Activated T-helper 1 cell treated with anti-CD3 and anti-CD28 coated beads, Interleukin-2, amount 50 U/mL, for 16 hours (primary cell): Measurements from ENCODE around the gene PSMB2.

Source experiments
- DNase-seq, 2 donors: peaks; one replicate each; pipeline ENCODE4 v3.0.0-alpha.2; 2020; ENCODE audit warnings: low read depth in 1 of 2, low spot score in 1 of 2

PSMB2 gene

DNA sequence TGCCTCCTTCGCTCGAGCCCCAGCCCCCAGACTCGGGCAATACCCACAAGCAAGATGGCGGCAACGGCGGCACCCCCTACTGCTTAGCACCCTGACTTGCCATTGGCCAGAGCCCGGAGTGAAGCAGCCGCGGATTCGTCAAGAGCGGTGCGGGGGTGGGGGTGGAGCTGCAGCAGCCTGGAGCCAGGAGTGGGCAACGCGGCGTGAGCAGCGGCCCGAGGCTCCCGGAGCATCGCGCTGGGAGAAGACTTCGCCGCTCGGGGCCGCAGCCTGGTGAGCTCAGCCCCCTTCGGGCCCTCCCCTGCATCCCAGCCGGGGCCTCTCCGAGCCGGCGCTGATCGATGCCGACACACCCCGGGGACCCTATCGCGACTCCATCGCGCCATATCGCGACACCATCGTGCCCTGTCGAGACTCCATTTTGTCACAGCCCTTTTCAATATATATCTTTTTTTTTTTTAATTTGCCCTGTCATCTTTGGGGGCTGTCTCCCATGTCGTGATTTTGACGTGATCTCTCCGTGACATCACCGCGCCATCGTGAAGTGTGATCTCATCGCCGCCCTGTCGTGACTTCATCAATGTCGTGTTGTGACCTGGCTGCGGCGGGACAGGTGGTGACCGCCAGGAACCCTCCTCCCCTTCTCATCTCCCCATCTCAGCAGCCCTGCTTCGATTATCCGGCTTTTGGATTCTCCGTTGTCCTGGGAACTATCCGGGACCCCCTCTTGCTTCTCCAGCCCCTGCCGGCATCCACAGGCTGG, 83.5 kb downstream of the PSMB2 start, which contains the start of gene NCDN:
Gene NCDN, plus strand, starts transcription at position 189 of the 763 bp plus-strand sequence. Its CDS starts 392 bp downstream, at position 581.
- DNase-seq = peak; percentile 89 to 95

DNA sequence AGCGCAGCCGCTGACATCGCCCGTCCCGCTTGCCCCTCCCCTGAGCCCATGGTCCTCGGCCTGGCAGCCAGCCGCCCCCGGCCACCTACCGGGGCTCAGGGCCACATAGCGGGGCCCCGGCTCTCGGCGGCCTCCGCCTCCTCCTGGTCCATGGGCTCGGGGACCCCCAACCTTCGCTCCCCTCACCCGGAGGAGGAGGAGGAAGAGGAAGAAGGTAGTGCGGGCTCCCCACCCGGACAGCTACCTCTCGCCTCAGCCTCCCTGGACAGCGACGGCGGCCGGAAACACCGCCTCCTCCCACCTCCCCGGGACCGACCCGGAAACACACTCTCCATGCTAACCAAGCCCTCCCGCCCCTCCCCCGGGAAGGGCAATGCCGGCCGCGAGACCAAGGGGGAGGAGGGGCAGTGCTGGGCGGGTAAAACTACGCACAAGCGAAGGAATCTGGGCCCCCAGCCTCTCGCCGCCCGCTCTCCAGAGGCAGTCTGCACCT, 84.2 kb downstream of the PSMB2 start, which contains the start of gene KIAA0319L:
Gene KIAA0319L, minus strand, starts transcription at position 286 of the 493 bp plus-strand sequence. CDS start 2,912 bp downstream, outside the sequence.
- DNase-seq = no peak

DNA sequence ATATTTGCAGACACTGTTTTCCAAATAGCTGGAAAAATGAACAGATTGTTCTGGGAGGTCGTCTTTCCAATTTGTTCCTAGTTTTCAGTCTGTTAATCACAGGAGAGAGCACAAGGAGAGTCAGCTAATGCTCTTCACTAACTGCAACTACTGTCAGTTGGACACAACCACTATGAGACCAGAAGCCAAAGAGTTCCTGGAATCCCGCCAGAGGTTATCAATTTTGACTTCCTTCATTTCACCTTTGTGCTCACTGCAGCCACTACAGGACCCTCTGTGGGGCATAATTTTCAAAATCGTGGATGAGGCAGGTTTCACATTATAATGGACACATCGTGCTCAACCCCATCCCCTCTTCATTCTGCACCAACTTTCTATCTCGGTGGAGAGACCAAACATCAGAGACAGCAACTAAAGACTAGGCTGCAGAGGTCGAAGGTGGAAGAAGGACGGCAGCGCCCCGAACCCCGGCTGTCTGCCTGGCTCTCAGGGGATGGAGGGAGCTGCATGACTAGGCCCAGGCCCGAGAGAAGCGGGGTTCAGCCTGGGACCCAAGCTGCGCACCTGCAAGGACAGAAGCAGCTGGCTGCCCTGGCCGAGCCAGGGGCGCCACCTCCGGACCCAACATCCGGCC, 84.7 kb downstream of the PSMB2 start:
- DNase-seq = no peak

DNA sequence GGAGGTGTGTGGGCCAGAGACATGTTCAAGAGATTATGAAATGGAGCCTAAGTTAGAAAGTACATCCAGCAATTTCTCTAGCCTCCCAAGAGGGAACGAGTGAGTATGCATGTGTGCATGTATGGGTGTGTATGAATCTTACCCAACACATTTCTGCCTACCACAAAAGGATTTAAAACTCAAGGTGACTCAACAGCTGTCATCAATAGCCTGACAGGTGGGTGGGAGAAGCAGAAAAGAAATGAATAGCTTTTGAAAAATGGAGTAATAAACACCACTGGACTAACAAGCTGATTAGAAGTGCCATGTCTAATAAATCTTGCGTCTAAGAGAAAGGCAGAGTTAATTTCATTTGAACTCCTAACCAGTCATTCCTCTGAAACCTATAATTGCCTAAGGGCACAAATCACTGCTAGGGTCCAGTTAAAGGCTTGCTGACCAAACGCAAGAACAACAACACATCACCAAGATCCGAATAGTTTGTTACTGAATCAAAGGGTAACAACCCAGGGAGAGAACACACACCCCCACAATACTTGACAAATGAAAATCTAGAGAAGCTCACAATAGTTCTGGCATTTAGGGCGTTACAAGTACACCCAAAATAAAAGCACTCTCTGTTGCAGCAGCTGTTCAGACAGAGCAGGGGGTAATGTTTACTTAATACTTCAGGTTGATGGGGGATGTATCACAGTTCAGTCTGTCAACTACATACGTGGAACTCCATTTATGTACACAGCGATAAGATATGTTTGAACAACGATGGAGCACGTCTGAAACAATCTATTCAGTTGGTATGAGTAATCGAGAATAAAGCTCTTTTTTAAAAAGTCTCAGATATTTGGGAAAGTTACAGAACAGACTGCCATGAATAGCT, 85.5 kb downstream of the PSMB2 start:
- no peak for DNase-seq

DNA sequence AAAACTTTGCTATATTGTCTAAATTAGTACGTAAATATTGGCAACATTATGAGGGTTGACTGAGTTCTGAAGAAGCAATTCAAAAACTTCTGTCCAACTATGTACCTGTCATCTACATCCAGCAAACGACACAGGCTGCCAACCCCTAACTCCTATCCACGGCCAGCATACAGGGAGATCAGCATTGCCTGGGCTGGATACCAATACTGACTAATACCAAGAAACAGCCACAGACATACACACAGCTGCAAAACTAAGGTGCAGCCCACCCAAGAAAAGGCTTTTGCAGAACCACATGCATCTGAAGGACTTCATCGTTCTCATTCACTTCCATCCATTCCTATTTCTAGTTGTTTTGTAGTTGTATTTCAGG, 86.1 kb downstream of the PSMB2 start:
- DNase-seq = no peak

DNA sequence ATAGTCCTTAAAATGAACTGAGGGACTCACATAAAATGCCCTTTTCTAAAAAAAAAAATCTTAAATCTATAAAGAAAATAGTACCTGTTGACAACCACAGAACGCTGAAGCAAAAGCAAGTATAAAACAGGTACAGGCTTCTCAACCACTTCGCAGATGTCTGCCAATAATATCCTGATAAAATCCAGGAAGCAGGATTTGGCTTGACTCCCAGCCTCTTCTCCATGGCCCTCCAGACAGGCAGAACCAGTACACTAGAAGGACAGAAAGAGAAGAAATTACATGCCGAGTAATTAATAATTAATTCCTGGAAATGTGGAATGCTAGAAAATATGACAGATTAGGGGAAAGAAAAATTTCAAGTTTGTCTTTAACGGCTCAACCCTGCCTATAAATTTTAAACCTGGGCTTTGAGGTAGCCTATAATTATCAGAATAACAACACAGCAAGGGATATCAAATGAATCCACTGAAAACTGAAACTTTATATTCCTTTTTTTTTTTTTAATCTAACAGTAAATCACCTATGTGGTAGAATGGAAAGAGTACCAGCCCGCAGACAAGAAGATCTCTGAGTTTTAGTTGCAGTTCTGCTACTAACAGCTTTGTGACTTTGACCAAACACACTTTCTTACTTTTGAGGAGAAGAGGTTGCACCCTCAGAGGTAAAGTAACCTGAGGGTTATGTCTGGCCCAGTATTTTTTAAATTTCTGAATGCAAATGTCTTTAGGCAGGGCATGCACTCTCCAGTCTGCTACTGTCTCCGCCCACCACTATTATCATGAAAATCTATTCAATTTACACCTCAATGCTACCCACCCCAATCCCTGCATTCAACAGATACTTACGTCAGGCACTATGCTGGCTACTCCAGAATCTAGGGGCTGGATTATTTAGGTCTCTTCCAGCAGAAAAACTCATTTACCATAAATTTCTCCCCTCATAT, 86.8 kb downstream of the PSMB2 start:
- no peak for DNase-seq

DNA sequence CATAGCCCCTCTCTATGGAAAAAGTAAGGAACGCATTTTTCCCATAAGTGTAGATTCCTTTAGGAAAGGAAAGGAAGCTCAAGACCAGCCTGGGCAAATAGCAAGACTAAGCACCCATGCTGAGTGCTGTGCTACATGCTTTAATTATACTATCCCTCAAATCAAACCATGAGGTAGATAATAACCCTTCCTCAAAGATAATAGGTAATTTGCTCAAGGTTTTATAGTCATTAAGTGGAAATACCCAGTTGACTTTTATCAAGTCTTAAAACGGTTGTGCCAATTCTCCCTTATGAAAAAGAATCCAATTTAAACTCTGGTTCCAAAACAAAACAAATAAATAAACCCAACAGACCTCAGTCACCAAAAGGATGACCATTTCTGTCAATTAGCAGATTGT, 87.5 kb downstream of the PSMB2 start:
- no peak for DNase-seq
